Measurements from ENCODE around the gene CMTM5.
"Not testable (repeated sequence)": the region's sequence is repeated elsewhere in the genome, so short reads cannot be mapped to it uniquely, and the experiment has no call there.

CMTM5 gene

DNA sequence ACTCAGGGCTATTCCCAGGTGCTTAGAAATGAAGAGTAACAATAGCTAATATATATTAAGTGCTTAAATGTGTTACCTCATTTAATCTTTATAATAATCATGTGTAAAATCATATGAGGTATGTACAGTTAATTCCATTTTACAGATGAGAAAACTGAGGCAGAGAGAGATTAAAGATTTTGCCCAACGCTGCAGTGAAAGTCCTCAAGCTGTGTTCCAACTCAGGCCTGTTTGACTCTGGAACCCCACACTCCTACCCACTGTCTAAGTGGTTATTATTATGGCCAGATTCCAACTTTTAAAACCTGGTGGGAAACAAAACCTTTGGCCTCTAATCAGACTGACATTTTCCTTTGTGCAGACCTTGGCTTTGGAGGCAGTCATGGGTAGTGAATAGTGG, 10.2 kb downstream of the CMTM5 start:
- no peak for TF ChIP-seq CTCF (IDR thresholded peaks at IDR 0.05; ENCODE audit: low read depth, low read length)
- no peak overlapping the region for H3K4me3 ChIP-seq (ENCODE audit: low read depth, low read length)

DNA sequence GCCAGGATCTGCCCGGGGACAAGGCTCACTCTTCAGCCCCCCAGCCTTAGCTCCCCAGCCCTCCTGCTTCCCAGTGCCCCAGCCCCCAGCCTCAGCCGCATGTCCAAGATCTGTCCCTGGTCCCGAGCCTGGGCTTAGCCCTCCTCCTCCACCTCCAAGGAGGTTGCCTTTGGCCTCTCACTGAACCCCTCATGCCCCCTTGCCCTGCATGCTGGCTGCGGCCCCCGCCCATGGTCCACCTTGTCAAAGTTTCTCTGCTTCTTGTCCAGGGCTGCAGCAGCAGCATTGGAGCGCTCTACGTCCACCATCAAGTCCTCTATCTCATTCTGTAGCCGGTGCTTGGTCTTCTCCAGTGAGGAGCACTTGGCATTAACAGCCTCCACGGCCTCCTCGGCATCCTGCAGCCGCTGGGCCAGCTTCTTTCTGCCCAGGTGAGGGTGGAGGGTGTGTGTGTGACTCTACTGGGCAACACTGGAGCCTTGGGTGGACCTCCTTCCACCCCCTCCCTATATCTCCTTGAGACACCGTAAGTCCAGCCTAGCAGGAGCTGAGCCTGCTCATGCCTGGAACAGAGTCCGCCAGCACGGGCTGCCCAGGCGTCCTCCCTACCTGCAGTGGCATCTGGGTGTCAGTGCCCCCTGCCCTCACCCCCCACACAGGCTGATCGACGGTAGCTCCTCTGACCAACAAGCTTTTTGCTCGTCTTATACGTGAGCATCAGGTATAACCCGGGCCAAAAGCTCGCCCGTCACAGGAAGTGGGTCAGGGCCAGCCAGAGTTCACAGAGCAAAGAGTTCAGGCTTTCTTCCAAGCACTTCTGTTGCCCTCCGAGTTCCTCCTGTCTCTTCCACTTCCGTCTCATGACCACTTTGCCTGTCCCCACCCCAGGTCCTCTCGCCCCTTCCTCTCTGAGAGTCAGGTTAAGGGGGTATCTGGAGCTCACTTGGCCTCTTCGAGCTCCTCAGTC, 11.4 kb downstream of the CMTM5 start:
- no peak for TF ChIP-seq CTCF (IDR thresholded peaks at IDR 0.05; ENCODE audit: low read depth, low read length)

DNA sequence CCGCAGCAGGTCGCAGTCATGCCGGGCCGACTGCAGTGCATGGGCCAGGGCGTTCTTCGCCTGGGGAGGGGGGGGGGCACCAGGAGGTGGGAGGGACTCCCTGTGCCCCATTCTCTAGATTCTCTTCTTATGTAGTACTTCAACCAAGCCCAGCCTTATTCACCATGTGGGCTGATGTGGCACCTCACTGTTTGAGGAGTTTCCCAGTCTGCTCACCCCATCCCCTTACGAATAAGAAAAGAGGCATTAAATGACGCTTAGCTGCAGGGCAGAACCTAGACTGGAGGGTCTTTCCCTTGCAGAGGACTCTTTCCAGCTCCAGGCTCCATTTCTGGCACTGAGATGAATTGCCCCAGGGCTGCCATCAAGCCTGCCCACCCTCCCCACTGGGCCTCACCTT, 12.2 kb downstream of the CMTM5 start:
- TF ChIP-seq CTCF (IDR thresholded peaks at IDR 0.05; ENCODE audit: low read depth, low read length), result no peak
- H3K4me3 ChIP-seq (ENCODE audit: low read depth, low read length), result no peak overlapping the region

More for the DNA sequence above, 11.4 kb downstream of the CMTM5 start:
- no peak overlapping the region for H3K4me3 ChIP-seq (ENCODE audit: low read depth, low read length)

- no peak for TF ChIP-seq CTCF (IDR thresholded peaks at IDR 0.05; ENCODE audit: low read depth, low read length)
- no peak overlapping the region for H3K4me3 ChIP-seq (ENCODE audit: low read depth, low read length)
These were observed 12.6 kb downstream of the CMTM5 start for GRCh38 chr14:23389396-23389795.

- not testable (repeated sequence) for H3K4me3 ChIP-seq (ENCODE audit: low read depth, low read length)
These were observed 13.0 kb downstream of the CMTM5 start for GRCh38 chr14:23389871-23390270.

DNA sequence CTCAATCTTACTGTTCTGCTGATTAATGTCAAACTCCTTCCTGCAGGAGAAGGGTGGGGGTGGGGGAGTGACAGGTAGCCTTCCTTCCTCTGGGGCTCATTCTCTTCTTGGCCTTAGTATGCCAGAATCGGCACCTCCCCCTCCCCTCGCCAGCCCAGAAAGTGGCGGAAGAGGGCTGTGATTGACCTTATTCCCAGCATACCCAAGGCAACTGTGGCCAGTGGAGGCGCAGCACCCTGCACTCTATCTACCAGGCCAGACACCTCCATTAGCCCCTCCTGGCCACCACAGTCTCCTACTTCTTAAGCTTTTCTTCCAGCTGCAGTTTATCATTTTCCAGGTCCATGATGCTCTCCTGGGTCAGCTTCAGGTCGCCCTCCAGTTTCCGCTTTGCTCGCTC, 15.8 kb downstream of the CMTM5 start:
- no peak overlapping the region for H3K4me3 ChIP-seq (ENCODE audit: low read depth, low read length)
- TF ChIP-seq CTCF (IDR thresholded peaks at IDR 0.05; ENCODE audit: low read depth, low read length), result no peak

- no peak overlapping the region for H3K4me3 ChIP-seq (ENCODE audit: low read depth, low read length)
- no peak for TF ChIP-seq CTCF (IDR thresholded peaks at IDR 0.05; ENCODE audit: low read depth, low read length)
These were observed 19.3 kb downstream of the CMTM5 start for GRCh38 chr14:23396126-23396525.
